Measurements from ENCODE around the gene IRS1.

Gene IRS1

GRCh38 chr2:226837787-226838603 lies 38.4 kb upstream of the IRS1 start:
- TF ChIP-seq FOXM1 (IDR thresholded peaks at IDR 0.05; ENCODE audit: borderline replicate concordance, low read depth) (no peak), NFIC (IDR thresholded peaks at IDR 0.05) (no peak), EGR1 (IDR thresholded peaks at IDR 0.05) (no peak), TAF1 (IDR thresholded peaks at IDR 0.05; ENCODE audit: low read depth) (no peak), TEAD4 (IDR thresholded peaks at IDR 0.05) (no peak), EP300 (IDR thresholded peaks at IDR 0.05; ENCODE audit: borderline replicate concordance) (no peak), ZBTB7A (IDR thresholded peaks at IDR 0.05; ENCODE audit: low read depth) (no peak), MAX (IDR thresholded peaks at IDR 0.05) (no peak), CEBPB (IDR thresholded peaks at IDR 0.05) (no peak), RAD21 (IDR thresholded peaks at IDR 0.05; ENCODE audit: low read depth) (no peak), YY1 (IDR thresholded peaks at IDR 0.05; ENCODE audit: low read depth) (no peak), TCF12 (IDR thresholded peaks at IDR 0.05; ENCODE audit: low read depth) (no peak), CREB1 (IDR thresholded peaks at IDR 0.05; ENCODE audit: low read depth) (no peak)
- TF ChIP-seq, protein P1, sequence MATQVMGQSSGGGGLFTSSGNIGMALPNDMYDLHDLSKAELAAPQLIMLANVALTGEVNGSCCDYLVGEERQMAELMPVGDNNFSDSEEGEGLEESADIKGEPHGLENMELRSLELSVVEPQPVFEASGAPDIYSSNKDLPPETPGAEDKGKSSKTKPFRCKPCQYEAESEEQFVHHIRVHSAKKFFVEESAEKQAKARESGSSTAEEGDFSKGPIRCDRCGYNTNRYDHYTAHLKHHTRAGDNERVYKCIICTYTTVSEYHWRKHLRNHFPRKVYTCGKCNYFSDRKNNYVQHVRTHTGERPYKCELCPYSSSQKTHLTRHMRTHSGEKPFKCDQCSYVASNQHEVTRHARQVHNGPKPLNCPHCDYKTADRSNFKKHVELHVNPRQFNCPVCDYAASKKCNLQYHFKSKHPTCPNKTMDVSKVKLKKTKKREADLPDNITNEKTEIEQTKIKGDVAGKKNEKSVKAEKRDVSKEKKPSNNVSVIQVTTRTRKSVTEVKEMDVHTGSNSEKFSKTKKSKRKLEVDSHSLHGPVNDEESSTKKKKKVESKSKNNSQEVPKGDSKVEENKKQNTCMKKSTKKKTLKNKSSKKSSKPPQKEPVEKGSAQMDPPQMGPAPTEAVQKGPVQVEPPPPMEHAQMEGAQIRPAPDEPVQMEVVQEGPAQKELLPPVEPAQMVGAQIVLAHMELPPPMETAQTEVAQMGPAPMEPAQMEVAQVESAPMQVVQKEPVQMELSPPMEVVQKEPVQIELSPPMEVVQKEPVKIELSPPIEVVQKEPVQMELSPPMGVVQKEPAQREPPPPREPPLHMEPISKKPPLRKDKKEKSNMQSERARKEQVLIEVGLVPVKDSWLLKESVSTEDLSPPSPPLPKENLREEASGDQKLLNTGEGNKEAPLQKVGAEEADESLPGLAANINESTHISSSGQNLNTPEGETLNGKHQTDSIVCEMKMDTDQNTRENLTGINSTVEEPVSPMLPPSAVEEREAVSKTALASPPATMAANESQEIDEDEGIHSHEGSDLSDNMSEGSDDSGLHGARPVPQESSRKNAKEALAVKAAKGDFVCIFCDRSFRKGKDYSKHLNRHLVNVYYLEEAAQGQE (IDR thresholded peaks at IDR 0.05; ENCODE audit: low read depth) = no peak
- TF ChIP-seq, protein P2, sequence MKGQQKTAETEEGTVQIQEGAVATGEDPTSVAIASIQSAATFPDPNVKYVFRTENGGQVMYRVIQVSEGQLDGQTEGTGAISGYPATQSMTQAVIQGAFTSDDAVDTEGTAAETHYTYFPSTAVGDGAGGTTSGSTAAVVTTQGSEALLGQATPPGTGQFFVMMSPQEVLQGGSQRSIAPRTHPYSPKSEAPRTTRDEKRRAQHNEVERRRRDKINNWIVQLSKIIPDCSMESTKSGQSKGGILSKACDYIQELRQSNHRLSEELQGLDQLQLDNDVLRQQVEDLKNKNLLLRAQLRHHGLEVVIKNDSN (IDR thresholded peaks at IDR 0.05) = no peak

DNA sequence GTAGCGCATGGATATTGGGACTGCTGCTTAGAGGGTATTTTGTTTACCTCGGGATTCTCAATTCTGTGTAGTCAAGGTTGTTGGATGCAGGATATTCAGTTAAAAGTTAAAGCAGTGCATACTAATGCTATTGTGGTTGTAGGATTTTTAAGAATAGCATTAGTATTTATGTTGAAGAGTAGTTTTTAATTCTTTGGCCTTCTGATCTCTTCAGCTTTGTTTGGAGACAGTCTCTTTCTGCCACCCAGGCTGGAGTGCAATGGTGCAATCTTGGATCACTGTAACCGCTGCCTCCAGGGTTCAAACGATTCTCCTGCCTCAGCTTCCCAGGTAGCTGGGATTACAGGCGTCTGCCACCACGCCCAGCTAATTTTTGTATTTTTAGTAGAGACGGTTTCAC lies 37.7 kb upstream of the IRS1 start:
- no peak for TF ChIP-seq NFIC (IDR thresholded peaks at IDR 0.05)
- no peak for TF ChIP-seq ZBTB7A (IDR thresholded peaks at IDR 0.05; ENCODE audit: low read depth)
- TF ChIP-seq CREB1 (IDR thresholded peaks at IDR 0.05; ENCODE audit: low read depth) = no peak
- TF ChIP-seq RAD21 (IDR thresholded peaks at IDR 0.05; ENCODE audit: low read depth) = no peak
- TF ChIP-seq EP300 (IDR thresholded peaks at IDR 0.05; ENCODE audit: borderline replicate concordance) = no peak
- no peak for TF ChIP-seq EGR1 (IDR thresholded peaks at IDR 0.05)
- TF ChIP-seq TEAD4 (IDR thresholded peaks at IDR 0.05) = no peak
- TF ChIP-seq YY1 (IDR thresholded peaks at IDR 0.05; ENCODE audit: low read depth) = no peak
- TF ChIP-seq TCF12 (IDR thresholded peaks at IDR 0.05; ENCODE audit: low read depth) = no peak
- no peak for TF ChIP-seq TAF1 (IDR thresholded peaks at IDR 0.05; ENCODE audit: low read depth)
- TF ChIP-seq, protein P2 (IDR thresholded peaks at IDR 0.05) = no peak
- no peak for TF ChIP-seq MAX (IDR thresholded peaks at IDR 0.05)

GRCh38 chr2:226836548-226836885 lies 36.9 kb upstream of the IRS1 start:
- TF ChIP-seq CREB1 (IDR thresholded peaks at IDR 0.05; ENCODE audit: low read depth) = no peak
- no peak for TF ChIP-seq FOXM1 (IDR thresholded peaks at IDR 0.05; ENCODE audit: borderline replicate concordance, low read depth)
- TF ChIP-seq EP300 (IDR thresholded peaks at IDR 0.05; ENCODE audit: borderline replicate concordance) = no peak
- TF ChIP-seq CEBPB (IDR thresholded peaks at IDR 0.05) = no peak
- TF ChIP-seq TCF12 (IDR thresholded peaks at IDR 0.05; ENCODE audit: low read depth) = no peak
- TF ChIP-seq EGR1 (IDR thresholded peaks at IDR 0.05) = no peak
- TF ChIP-seq TEAD4 (IDR thresholded peaks at IDR 0.05) = no peak
- no peak for TF ChIP-seq NFIC (IDR thresholded peaks at IDR 0.05)
- TF ChIP-seq, protein P1 (IDR thresholded peaks at IDR 0.05; ENCODE audit: low read depth) = no peak
- TF ChIP-seq RAD21 (IDR thresholded peaks at IDR 0.05; ENCODE audit: low read depth) = no peak
- no peak for TF ChIP-seq MAX (IDR thresholded peaks at IDR 0.05)
- no peak for TF ChIP-seq ZBTB7A (IDR thresholded peaks at IDR 0.05; ENCODE audit: low read depth)
- no peak for TF ChIP-seq TAF1 (IDR thresholded peaks at IDR 0.05; ENCODE audit: low read depth)
- TF ChIP-seq YY1 (IDR thresholded peaks at IDR 0.05; ENCODE audit: low read depth) = no peak
- TF ChIP-seq, protein P2 (IDR thresholded peaks at IDR 0.05) = no peak

GRCh38 chr2:226835796-226836547 lies 36.4 kb upstream of the IRS1 start, which contains the start of gene RHBDD1:
Gene RHBDD1, plus strand, starts transcription at chr2:226836054. Its CDS starts 28,640 bp downstream, at chr2:226864694.
- no peak for TF ChIP-seq YY1 (IDR thresholded peaks at IDR 0.05; ENCODE audit: low read depth)
- TF ChIP-seq CREB1 (IDR thresholded peaks at IDR 0.05; ENCODE audit: low read depth) = peak; percentile 80
- peak; percentile 80; the same call in 1 of the 2 replicates for TF ChIP-seq TAF1 (IDR thresholded peaks at IDR 0.05; ENCODE audit: low read depth)
- peak; percentile 76; the same call in 1 of the 2 replicates for TF ChIP-seq ZBTB7A (IDR thresholded peaks at IDR 0.05; ENCODE audit: low read depth)
- no peak for TF ChIP-seq RAD21 (IDR thresholded peaks at IDR 0.05; ENCODE audit: low read depth)
- TF ChIP-seq NFIC (IDR thresholded peaks at IDR 0.05) = 0 out of 2 replicates have a peak, but pooled peaks have one; percentile 3
- TF ChIP-seq, protein P2 (IDR thresholded peaks at IDR 0.05) = peak; percentile 29; the same call in 1 of the 2 replicates
- peak; percentile 9; the same call in 1 of the 2 replicates for TF ChIP-seq TEAD4 (IDR thresholded peaks at IDR 0.05)
- TF ChIP-seq TCF12 (IDR thresholded peaks at IDR 0.05; ENCODE audit: low read depth) = peak; percentile 57
- TF ChIP-seq MAX (IDR thresholded peaks at IDR 0.05) = peak; percentile 100

Measured in Ishikawa (cell line).